NK-92 (cell line): ENCODE results near the gene IL24.

Experiments used
- DNase-seq: peaks from one replicate; lab custom pipeline; 2025; ENCODE audit not compliant: unreplicated experiment; lab: John Stamatoyannopoulos, UW

Gene IL24

GRCh38 chr1:206903687-206904086, 6.4 kb downstream of the IL24 start:
- DNase-seq: no peak

- no peak for DNase-seq
These were observed 7.3 kb downstream of the IL24 start for GRCh38 chr1:206904423-206905142.

GRCh38 chr1:206905295-206906164, 8.3 kb downstream of the IL24 start:
- no peak for DNase-seq

- no peak for DNase-seq
These were observed 10.2 kb downstream of the IL24 start for GRCh38 chr1:206907304-206907991.

GRCh38 chr1:206908038-206908437, 10.8 kb downstream of the IL24 start:
- no peak for DNase-seq

GRCh38 chr1:206909161-206909882, 12.1 kb downstream of the IL24 start:
- no peak for DNase-seq

GRCh38 chr1:206909883-206910318, 12.7 kb downstream of the IL24 start:
- no peak for DNase-seq

- DNase-seq: no peak
These were observed 13.9 kb downstream of the IL24 start for GRCh38 chr1:206911064-206911663.

GRCh38 chr1:206912445-206913095, 15.3 kb downstream of the IL24 start:
- no peak for DNase-seq

GRCh38 chr1:206913766-206914537, 16.7 kb downstream of the IL24 start:
- DNase-seq: no peak

GRCh38 chr1:206915030-206915735, 17.9 kb downstream of the IL24 start:
- no peak for DNase-seq

- DNase-seq: no peak
These were observed 18.9 kb downstream of the IL24 start for GRCh38 chr1:206916000-206916709.

- no peak for DNase-seq
These were observed 20.8 kb downstream of the IL24 start for GRCh38 chr1:206918076-206918475.

- DNase-seq: no peak
These were observed 24.6 kb downstream of the IL24 start, which contains the start of gene FCMR for GRCh38 chr1:206921772-206922265. TSS of gene FCMR (minus strand) at chr1:206921941. CDS start at chr1:206921854, 87 bp downstream.

- no peak for DNase-seq
These were observed 25.3 kb downstream of the IL24 start for GRCh38 chr1:206922524-206922923.

- DNase-seq: no peak
These were observed 26.0 kb downstream of the IL24 start for GRCh38 chr1:206923009-206923960.
